DND-41 (cell line): ENCODE results near the gene TSPYL2.

Experiments
- EZH2 ChIP-seq: IDR thresholded peaks from 3 replicates; pipeline ENCODE4 v1.6.1; 2012; ENCODE audit warnings: borderline replicate concordance, low read depth, mild to moderate bottlenecking, moderate library complexity, low read length, inconsistent platforms; ENCODE audit not compliant: severe bottlenecking
- TF ChIP-seq, protein P1 (sequence below): IDR thresholded peaks from 2 replicates; pipeline ENCODE4 v1.5.1; 2012; ENCODE audit warnings: borderline replicate concordance, low read length, moderate library complexity, mild to moderate bottlenecking; ENCODE audit not compliant: poor library complexity, severe bottlenecking; ENCODE audit errors: extremely low read depth

GRCh38 chrX:53050841-53051240, 31.3 kb upstream of the TSPYL2 start:
- TF ChIP-seq, protein P1, sequence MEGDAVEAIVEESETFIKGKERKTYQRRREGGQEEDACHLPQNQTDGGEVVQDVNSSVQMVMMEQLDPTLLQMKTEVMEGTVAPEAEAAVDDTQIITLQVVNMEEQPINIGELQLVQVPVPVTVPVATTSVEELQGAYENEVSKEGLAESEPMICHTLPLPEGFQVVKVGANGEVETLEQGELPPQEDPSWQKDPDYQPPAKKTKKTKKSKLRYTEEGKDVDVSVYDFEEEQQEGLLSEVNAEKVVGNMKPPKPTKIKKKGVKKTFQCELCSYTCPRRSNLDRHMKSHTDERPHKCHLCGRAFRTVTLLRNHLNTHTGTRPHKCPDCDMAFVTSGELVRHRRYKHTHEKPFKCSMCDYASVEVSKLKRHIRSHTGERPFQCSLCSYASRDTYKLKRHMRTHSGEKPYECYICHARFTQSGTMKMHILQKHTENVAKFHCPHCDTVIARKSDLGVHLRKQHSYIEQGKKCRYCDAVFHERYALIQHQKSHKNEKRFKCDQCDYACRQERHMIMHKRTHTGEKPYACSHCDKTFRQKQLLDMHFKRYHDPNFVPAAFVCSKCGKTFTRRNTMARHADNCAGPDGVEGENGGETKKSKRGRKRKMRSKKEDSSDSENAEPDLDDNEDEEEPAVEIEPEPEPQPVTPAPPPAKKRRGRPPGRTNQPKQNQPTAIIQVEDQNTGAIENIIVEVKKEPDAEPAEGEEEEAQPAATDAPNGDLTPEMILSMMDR = no peak
- no peak for TF ChIP-seq EZH2
